Right ventricle myocardium inferior (tissue), 1 donor: ENCODE results near the gene CUBN. TPM values are rescaled to one million over a fixed set of nuclear protein-coding genes. Genes with fewer than 3 reads are reported as not detected.
A peak's percentile ranks its signal among the peaks of the same experiment; 100 is the strongest.

Experiments
- ATAC-seq: fragments of 200-7000 bp; cut with Tn5 transposase; one replicate; pipeline ENCODE4 v1.9.1; 2020; ENCODE audit warnings: mild to moderate bottlenecking, moderate library complexity
- DNase-seq: peaks from one replicate; pipeline ENCODE4 v3.0.0; 2021; ENCODE audit errors: missing footprints
- intact Hi-C: fragments of 100-400 bp; cut with DNase I; formaldehyde crosslinking; loops from one replicate; pipeline ENCODE4 v1.11.0; 2022
- total RNA-seq: library from RNA; stranded (reverse); fragmentation: NEBNext Ultra II Directional; extraction: Animal tissue kit (Norgen Biotek cat#: 25700); gene quantifications from one replicate; pipeline ENCODE4 v1.2.1, GENCODE V29; 2021
- donor health status: DM: no; HTN: yes; CAD: no; lungs with severe emphysema.

Gene CUBN
- total RNA-seq, 1 donor from 2014 or later = 0.92 TPM

DNA sequence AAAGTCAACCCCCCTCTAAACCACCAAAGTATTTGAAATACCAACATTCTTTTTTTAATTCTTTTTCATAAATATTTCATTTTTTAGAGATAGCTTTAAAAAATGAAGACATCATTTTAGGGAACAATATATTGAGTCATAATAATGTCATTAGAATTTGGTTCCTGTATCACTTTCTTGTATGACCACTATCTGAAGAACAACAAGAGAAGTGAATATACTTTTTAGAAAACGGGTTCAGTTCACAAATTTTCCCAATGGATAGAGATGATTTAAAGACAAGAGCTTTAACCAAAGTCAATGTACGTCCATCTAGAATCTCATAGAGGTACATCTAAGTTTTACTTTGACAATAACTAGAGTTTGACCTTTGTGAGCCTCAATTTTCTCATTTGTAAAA is 48.2 kb downstream of the CUBN start:
- no peak for ATAC-seq
- no peak for DNase-seq
- intact Hi-C loops = no loop called here

DNA sequence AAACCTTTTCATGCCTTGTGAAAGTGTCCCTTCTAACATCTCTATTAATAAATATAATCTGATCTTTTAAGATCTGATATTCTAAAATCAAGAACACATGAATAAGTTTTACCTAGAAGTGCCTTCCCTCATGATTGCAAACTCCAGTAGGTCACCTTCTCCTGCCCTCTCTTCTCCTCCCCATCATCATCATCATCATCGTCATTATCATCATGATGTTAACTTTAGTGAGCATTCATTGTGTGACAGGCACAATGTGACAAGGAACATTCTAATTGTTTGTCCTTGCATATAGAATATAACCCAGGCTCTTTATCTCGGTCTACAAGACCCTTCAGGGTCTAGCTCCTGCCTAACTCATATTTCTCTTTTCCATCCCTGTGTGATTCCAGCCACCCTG is 51.7 kb downstream of the CUBN start:
- intact Hi-C loops = no loop called here
- ATAC-seq = no peak
- no peak for DNase-seq

DNA sequence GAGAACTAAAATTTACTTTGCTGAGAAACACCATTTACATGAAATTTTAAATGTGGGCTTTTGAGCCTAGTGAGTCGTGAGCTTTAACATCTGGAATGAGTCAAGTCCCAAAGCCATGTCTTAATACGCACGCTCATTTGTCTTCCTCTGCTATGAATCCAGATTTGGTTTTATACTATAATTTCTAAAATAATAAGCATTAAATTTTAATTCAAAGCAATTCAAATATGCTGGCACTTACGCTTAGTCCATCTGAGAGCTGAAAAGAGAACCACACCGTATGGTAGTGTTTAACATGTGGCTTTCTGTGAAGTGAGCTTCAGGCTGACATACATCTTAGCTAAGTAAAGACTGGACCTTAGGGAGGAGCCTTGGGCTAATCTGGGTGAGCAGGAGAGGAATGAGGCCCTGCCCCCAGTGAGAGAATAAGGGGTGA is 52.2 kb downstream of the CUBN start:
- DNase-seq (no peak), ATAC-seq (no peak)
- intact Hi-C loops = no loop called here

DNA sequence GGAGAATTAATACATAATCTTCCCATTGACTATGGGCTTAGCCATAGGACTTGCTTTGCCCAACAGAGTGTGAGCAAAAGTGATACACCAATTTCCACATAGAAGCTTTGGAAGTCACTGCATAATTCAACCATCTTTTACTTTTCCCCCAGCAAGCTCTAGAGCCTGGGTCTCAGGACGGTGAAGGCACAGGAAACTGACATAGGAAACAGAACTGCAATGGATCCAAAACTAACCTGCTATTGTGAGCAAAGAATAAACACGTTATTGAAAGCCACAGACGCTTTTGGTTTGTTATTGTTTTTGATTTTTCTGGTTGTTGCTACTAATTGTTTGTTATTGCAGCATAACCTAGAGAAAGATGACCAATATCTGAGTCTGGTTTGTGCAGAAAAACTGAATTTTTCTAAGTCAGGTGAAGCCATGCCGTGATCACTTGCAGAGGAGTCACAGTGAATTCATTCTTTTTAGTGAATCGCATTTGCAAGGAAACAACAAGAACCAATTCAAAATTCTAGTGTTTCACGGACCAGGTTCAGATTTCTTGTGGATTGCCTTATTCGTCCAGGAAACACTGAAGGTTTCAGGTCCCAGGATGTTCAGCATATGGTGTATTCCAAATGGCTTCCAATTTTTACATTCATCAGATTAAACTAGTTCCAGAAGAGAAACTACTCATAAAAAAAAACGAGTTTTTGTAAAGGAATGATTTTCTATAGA is 52.8 kb downstream of the CUBN start:
- DNase-seq = no peak
- intact Hi-C loops = no loop called here
- no peak for ATAC-seq

DNA sequence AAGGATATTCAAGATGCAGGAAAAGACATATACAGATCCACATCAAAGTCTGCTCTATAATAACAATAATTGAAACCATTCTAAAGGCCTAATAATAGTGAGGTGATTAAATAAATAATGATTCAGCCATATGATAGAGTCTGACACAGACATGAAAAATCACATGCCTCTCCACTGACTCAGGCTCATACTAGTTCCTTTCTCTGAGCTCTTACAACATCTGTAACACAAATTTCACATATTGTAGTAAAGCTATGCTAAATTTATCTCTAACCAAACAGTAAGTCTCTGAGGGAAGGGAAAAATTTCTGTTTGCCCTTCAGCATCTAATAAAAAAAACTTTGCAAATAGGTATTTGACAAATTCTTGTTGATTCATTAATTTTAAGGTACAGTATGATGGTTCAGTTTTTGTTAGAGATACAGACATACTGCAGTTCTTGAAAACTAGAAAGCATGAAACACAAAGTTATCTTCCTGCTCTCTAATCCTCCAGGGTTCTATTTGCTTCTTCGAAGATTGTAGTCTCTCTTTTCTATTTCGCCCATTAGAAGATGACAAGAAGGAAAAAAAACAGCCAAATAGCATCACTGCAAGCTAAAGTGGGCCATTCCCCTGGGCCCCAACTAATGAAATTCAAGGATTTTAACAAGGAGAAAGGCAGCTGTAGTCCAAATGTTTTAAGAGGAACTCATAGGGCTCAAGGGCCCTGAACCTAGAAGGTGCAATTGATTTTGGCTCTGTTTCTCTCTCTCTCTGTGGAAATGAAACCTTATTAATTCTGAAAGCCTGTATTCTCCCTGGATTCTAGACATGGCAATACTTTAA is 53.9 kb downstream of the CUBN start:
- DNase-seq = no peak
- peak; percentile 71 for ATAC-seq

DNA sequence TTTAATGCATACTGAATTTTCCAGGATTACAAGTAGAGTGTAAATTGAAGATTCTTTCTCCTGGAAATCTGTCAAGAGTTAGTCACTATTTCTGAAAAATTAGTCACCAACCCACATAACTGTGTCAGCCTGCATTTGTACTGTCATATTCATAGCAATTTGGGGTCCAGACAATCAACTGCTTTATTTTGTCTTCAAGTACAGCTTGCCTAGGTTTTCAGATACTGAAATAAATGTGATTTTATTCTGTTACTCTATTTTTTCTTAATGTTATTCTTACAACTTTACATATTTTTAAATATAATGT is 55.1 kb downstream of the CUBN start:
- intact Hi-C loops = loop anchor here (5.0 kb wide), 1 partner anchor 47 kb away; no protein-coding TSS in a partner anchor
- no peak for ATAC-seq
- DNase-seq = no peak

More for the DNA sequence above, 53.9 kb downstream of the CUBN start:
- intact Hi-C loops = no loop called here

DNA sequence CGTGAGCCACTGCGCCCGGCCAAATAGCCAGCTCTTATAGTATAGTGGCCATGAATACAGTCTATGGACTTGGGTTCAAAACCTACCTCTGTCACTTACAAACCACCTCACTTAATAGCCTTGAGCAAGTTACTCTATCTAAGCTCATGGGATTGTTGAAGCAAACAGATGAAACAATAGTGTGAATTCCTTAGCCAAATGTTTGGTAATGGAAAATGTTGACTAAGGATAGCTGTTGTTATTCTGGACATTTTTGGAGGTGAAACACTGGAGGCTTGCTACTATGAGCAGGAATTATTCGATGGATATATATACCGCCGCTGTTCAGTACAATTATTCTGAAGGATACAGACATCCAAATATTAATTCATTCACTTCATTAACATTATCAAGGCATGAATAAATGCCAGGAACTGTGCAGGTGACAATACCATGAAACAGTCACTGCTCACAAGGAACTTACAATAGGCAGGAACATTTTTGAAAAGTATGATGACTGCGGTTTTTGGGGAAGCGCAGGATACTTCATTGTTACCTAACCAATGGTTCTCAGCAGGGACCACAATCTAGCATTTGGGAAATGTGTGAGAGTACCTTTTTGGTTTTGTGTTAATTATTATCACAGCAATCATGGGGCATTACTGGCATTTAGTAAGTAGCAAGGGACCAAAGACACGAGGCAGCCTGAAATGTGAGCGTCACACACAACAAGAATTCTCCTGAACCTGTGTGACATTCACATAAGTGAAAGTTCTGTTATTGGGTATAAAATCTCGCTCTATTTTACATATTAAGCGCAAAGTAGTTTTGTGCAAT is 55.7 kb downstream of the CUBN start:
- intact Hi-C loops = loop anchor here (5.0 kb wide), 1 partner anchor 47 kb away; no protein-coding TSS in a partner anchor
- DNase-seq (no peak), ATAC-seq (no peak)

DNA sequence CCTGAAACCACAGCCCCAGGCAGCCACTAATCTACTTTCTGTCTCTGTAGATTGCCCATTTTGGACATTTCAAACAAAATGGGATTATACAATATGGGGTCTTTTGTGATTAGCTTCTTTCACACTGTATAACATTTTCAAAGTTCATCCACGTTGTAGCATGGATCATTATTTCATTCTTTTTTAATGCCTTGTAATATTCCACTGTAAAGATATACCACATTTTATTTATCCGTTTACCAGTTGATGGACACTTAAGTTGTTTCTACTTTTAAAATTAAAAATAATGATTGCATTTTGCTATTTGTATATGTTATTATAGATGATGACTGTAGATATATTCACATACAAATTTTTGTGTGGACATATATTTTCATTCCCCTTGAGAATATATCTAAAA is 60.7 kb downstream of the CUBN start:
- DNase-seq = no peak
- intact Hi-C loops = loop anchor here (10.0 kb wide), 1 partner anchor 174 kb away; no protein-coding TSS in a partner anchor
- no peak for ATAC-seq

DNA sequence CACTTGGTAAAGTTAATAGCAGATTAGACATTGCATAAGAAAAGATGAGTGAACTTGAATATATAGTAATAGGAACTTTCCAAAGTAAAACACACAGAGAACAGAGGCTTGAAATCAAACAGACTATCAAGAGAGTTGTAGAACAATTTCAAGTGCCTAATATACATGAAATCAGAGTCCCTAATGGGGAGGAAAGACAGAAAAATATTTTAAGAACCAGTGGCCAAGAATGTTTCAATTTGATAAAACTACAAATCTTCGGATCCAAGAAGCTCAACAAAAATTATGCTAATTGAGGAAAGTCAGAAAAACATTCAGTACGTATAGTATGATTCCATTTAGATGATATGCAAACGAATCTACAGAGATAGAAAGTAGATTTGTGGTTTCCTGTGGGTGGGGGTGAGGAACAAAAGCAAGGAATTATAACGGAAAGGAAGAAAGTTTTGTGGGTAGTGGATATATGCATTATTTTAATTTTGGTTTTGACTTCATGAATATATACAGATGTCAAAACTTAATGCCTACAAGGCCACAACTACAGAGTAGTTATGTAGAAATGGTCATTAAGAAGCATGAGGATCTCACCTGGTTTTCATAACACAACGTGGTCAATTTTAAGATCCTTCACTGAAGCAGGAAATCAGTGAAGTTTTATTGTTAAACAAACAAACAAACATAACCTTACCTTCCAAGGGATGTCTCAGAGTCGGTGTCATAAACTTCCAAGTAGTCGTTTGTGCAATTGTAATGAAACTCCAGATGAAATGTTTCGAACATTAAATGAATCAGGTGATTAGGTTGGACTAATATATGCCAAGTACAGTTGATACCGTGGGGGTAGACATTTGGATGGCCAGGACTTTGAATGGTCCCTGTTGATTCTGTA is 62.0 kb downstream of the CUBN start:
- intact Hi-C loops = loop anchor here (10.0 kb wide), 1 partner anchor 173 kb away; no protein-coding TSS in a partner anchor
- no peak for ATAC-seq

DNA sequence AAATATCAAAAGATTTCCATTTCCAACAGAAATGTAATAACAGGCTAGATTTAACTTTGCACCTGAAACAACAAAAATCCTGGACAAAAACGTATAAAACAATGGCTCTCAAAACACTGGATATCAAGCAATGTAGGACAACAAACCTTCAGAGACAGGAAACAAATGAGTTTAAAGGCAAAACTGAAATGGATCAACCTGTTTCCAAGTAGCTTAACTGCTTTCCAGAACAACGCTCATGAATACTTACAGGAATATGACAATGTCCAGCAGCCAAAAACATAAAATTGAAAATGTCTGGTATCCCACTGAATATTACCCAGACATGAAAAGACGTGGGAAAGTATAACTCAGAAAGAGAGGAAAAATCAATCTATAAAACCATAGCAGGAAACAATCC is 62.8 kb downstream of the CUBN start:
- intact Hi-C loops = loop anchor here (10.0 kb wide), 1 partner anchor 172 kb away; no protein-coding TSS in a partner anchor
- no peak for ATAC-seq

More for the DNA sequence above, 62.0 kb downstream of the CUBN start:
- no peak for DNase-seq

DNA sequence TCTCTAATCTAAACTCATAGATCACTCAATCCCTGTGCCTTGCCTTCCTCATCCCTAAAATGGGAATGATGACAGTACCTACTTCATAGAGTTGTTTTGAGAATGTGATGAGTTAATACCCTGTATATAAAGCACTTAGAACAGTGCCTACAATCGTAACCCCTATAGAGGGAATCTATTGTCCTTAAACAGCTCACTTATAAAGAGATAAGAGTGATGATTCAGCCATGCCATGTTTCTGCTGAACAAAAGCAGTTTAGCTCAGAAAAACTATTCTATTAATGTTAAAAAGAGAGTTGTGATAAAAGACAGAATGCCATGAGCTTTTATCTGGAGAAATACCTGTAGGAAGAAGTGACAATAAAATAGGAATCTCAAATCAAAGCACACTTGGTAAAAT is 63.6 kb downstream of the CUBN start:
- DNase-seq (no peak), ATAC-seq (no peak)
- intact Hi-C loops = loop anchor here (10.0 kb wide), 1 partner anchor 171 kb away; no protein-coding TSS in a partner anchor

More for the DNA sequence above, 62.8 kb downstream of the CUBN start:
- no peak for DNase-seq

DNA sequence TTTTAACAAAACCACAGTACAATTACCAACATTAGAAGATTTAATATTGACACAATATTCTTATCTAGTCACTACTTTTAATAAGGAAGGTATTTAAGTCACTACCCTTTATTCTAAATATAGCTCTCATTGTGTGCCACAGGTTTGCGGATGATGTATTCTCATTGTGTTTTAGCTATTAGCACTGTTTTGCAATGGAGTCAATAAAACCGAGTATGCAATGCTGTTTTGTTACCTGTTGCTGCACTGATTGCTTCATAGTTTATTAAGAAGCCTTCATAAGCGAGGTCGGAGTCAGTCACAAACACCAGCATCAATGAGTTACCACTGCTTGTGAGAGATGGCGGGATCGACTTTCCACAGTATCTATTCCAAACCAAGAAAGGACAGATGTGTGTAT is 64.3 kb downstream of the CUBN start:
- ATAC-seq (no peak), DNase-seq (no peak)
- intact Hi-C loops = loop anchor here (10.0 kb wide), 1 partner anchor 170 kb away; no protein-coding TSS in a partner anchor

DNA sequence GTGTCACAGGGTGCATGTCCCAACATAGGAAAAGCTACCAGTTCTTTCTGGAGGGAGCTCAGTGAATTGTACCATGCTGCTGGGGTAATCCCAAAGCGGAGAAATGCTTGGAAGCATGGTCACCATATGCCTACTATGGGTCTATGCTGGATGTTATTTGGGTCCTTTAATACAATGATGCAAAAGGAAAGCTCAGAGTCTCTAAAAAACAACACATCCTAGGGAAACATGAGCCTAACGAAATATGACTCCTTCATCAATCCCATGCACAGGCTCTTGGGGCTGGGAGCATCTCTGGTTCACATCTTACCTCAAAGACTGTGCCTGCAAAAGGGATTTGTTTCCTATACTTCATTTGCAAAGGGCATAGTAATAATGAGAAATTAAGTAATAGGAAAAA is 65.2 kb downstream of the CUBN start:
- ATAC-seq (no peak), DNase-seq (no peak)
- intact Hi-C loops = loop anchor here (10.0 kb wide), 1 partner anchor 170 kb away; no protein-coding TSS in a partner anchor

DNA sequence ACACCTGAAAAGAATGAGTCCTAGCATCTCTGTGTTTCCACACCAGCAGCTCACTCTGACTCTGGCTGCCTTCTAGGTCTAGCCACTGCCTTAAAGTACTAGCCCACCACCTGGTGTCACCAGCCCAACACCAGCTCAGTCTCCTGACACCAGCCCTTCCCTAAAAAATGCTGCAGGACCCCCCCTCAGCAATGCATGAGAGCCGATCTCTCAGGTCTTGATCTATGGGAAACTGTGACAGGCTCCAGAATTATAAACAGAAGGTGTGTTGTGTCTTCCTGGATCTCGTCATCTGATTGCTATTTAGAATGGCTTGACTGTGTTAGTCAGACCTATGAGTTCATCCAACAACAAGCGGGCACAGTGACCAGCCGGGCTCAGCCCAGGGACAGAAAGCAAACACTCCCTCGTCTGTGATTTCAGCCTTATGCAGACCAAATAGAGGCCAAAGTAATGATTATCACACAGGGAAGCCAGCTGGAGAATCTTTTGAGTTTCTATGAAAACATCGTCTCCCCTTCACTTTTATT is 66.6 kb downstream of the CUBN start:
- no peak for DNase-seq
- ATAC-seq = peak; percentile 31
- intact Hi-C loops = loop anchor here (10.0 kb wide), 1 partner anchor 168 kb away; no protein-coding TSS in a partner anchor

DNA sequence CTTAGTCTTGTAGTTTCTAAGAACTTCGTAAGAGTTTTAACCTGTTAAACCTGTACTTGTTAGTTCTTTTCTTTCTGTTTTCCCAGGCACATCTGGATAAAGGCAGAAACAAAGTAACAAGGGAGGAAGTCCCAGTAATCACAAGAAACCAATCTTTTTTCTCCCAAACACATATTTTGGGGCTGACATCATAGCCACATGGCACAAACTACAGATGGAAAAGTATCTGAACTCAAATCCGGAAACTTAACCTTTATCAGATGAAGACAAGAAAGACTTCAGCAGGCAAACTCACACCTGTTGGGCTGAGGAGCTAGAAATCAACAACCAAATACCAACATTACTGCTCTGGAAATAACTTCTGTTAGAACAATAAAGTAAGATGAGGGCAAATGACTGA is 67.1 kb downstream of the CUBN start:
- no peak for ATAC-seq
- intact Hi-C loops = loop anchor here (10.0 kb wide), 1 partner anchor 168 kb away; no protein-coding TSS in a partner anchor

DNA sequence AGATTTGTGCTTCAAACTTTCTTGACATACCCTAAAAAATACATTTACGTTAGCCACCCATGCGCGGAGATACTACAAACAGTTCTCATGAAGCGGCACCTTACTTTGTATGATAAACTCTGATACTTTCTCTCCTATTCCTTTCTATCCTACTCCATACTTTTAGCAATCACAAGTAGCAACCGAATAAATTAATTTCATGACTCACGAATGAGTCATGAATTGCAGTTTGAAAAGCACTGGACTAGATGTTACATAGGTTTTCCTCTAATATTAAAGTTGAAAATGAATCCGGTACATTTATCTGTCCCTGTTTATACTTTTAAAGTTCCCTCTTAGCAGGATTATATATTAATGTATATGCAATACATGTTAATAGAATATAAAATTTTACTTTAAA is 67.6 kb downstream of the CUBN start:
- DNase-seq (no peak), ATAC-seq (no peak)
- intact Hi-C loops = loop anchor here (10.0 kb wide), 1 partner anchor 167 kb away; no protein-coding TSS in a partner anchor

More for the DNA sequence above, 67.1 kb downstream of the CUBN start:
- DNase-seq = no peak

DNA sequence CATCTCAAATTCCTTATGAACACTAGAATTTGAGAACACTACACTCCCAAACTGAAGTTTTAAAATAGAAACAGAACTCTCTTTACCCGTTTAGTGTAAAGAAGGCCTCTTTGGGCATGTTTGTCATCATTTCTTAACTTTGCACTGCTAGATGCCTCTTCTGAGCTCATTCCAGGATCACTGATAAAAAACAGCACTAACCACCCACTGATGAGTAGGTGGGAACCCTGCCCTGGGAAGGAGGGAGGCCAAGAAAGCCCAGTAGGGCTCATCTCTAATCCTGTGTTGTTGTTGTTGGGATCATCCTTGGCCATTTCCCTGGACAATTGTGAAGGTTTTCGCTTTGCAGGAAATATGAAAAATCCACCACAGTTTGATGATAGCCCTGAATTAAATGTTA is 68.2 kb downstream of the CUBN start:
- intact Hi-C loops = loop anchor here (10.0 kb wide), 1 partner anchor 167 kb away; no protein-coding TSS in a partner anchor
- DNase-seq (no peak), ATAC-seq (no peak)
